ENCODE measurements around the gene ZNF30.
"Not testable (repeated sequence)": the region's sequence is repeated elsewhere in the genome, so short reads cannot be mapped to it uniquely, and the experiment has no call there.

ZNF30 gene

DNA sequence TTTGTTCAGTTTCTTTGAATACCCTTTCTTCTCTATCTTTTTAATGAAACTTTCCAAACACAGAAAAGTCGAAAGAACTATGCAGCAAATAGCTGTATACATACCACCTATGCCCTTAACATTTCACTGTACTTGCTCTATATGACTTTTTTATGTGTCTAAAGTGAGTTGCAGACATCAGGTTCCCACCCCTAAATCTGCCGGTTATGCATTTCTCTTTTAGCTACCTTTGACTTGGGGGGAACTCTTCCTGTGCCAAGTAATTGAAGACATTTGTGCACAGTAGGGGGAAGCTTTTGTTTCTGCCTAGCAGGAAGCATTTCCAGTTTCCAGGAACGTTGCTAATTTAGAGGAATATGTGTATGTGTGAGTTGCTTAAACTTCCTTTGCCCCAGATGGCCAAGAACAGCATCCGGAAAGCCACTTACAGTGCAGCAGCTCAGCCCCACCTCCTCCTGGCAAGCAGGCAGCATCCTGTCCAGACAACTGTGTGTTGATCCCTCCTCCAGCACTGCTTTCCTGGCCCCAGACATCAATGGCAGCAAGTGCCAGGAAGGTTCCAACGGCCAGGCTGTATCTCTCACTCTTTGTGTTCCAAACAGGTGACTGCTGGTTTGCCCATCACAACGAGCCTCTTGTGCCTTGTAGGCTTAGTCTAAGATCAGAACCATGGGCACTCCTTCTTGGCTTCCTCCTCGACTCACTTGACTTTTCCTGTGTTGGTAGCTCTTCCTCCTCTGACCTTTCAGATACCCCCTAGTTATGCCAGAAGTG lies 58.7 kb downstream of the ZNF30 start:
- H3K27ac ChIP-seq = no peak overlapping the region
- DNase-seq = no peak

DNA sequence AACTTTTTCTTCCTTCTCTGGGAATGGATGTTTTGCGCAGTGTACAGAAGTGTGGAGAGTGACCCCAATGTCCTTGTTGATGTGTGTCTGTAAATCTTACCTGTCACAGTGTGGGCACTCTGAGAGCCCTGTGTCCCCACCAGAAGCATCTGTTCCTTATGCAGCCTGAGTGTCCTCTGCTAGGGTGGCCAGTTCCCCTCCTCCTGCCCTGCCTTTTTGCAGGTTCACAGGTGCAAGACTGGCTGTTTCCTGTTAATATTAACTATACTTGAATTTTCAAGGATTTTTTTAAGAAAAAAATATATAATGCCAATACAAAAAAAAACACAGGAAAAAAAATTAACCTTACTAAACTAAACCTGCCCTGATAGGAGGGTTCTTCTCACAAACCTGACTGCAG lies 61.4 kb downstream of the ZNF30 start:
- H3K36me3 ChIP-seq (replicated peaks) = no peaks in the 10 kb centered on the region
- in situ Hi-C loops (cut with HindIII; ENCODE audit: low pct_ligation_motif_present, low sequenced_read_pairs) = no loop called here
- no peak overlapping the region for H3K4me3 ChIP-seq (ENCODE audit: low read depth, low read length)
- DNase-seq = no peak
- H3K27me3 ChIP-seq (replicated peaks) = no peaks in the 10 kb centered on the region
- TF ChIP-seq, protein P1, sequence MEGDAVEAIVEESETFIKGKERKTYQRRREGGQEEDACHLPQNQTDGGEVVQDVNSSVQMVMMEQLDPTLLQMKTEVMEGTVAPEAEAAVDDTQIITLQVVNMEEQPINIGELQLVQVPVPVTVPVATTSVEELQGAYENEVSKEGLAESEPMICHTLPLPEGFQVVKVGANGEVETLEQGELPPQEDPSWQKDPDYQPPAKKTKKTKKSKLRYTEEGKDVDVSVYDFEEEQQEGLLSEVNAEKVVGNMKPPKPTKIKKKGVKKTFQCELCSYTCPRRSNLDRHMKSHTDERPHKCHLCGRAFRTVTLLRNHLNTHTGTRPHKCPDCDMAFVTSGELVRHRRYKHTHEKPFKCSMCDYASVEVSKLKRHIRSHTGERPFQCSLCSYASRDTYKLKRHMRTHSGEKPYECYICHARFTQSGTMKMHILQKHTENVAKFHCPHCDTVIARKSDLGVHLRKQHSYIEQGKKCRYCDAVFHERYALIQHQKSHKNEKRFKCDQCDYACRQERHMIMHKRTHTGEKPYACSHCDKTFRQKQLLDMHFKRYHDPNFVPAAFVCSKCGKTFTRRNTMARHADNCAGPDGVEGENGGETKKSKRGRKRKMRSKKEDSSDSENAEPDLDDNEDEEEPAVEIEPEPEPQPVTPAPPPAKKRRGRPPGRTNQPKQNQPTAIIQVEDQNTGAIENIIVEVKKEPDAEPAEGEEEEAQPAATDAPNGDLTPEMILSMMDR (IDR thresholded peaks at IDR 0.05; ENCODE audit: low read depth, low read length, missing control alignments) = no peak
- no peak overlapping the region for H3K27ac ChIP-seq

More for the DNA sequence above, 58.7 kb downstream of the ZNF30 start:
- no peaks in the 10 kb centered on the region for H3K27me3 ChIP-seq (replicated peaks)
- TF ChIP-seq, protein P1 (IDR thresholded peaks at IDR 0.05; ENCODE audit: low read depth, low read length, missing control alignments) = no peak
- H3K4me3 ChIP-seq (ENCODE audit: low read depth, low read length) = no peak overlapping the region
- in situ Hi-C loops (cut with HindIII; ENCODE audit: low pct_ligation_motif_present, low sequenced_read_pairs) = no loop called here
- H3K36me3 ChIP-seq (replicated peaks) = no peaks in the 10 kb centered on the region

DNA sequence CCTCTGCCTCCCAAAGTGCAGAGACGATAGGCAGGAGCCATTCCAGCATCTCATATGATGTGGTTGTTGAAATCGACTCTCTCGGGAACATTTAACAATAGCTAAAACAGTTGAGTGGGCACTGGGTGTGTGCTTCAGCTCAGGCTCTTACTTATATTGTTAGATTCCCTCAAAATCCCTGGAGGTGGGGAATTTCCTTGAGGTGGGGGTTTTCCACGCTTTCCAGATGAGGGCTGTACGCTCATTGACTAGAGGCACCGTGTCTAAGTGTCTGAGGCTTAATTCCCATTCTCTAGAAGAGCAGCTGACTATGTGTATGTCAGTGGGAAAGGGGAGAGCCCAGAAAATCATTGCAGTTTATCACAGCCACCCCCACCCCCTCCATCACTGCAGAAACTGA lies 62.6 kb downstream of the ZNF30 start:
- DNase-seq = no peak
- in situ Hi-C loops (cut with HindIII; ENCODE audit: low pct_ligation_motif_present, low sequenced_read_pairs) = no loop called here
- no peaks in the 10 kb centered on the region for H3K27me3 ChIP-seq (replicated peaks)
- TF ChIP-seq, protein P1 (IDR thresholded peaks at IDR 0.05; ENCODE audit: low read depth, low read length, missing control alignments) = no peak
- H3K36me3 ChIP-seq (replicated peaks) = no peaks in the 10 kb centered on the region
- no peak overlapping the region for H3K4me3 ChIP-seq (ENCODE audit: low read depth, low read length)
- no peak overlapping the region for H3K27ac ChIP-seq

DNA sequence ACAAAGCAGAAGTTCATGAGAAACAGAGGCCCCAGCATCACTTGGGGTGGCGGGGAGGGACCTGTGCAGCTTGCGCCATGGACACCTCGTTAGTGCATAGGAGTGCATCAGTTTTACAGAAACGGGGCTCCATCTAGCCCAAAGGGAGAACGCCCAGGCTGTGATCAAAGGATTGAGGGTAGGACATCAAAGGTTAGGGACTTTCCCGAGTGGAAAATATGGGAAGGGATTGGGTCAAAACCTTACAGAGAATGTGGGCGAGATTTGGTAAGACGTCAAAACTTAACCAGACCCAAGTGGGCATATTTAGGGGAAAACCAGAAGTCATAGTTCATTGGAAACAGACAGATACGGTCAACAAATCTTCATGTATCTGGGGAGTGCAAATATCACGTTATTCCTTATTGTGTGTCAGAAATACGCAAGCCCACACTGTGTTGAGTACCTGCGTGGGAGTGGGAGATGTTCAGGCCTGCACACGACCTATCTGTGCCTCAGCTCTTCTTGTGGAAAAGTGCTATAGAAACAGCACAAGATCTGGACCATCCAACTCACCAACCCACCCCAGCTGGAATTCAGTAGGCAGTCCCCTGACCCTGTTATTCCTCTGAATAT lies 64.0 kb downstream of the ZNF30 start:
- in situ Hi-C loops (cut with HindIII; ENCODE audit: low pct_ligation_motif_present, low sequenced_read_pairs) = no loop called here
- DNase-seq = no peak
- Histone ChIP-seq H3K27me3 (replicated peaks) (no peaks in the 10 kb centered on the region), H3K36me3 (replicated peaks) (no peaks in the 10 kb centered on the region), H3K4me3 (ENCODE audit: low read depth, low read length) (no peak overlapping the region), H3K27ac (no peak overlapping the region)
- TF ChIP-seq, protein P1 (IDR thresholded peaks at IDR 0.05; ENCODE audit: low read depth, low read length, missing control alignments) = no peak

DNA sequence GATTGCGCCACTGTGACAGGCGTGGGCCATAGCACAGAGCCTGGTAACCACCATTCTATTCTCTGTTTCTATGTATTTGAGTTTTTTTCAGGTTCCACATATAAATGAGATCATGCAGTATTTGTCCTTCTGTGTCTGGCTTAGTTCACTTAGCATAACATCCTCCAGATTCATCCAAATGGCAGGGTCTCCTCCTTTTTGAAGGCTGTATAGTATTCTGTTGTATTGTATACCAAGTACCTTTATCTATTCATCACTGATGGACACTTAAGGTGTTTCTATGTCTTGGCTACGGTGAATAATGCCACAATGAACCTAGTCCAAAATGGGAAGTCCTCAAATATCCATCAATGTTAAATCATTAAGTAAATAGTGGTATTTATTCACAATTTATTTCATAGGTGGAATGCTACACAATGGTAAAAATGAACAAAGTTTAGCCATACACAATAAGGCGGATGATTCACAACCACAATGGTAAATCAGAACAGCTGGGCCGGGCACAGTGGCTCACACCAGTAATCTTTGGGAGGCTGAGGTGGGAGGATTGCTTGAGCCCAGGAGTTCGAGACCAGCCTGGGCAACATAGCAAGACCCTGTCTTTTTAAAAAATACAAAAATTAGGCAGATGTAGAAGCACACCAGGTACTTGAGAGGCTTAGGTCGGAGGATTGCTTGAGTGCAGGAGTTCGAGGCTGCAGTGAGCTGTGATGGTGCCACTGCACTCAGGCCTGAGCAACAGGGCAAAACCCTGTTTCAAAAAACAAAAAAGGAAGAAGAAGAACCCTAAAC lies 65.0 kb downstream of the ZNF30 start:
- Histone ChIP-seq H3K27ac (no peak overlapping the region), H3K4me3 (ENCODE audit: low read depth, low read length) (no peak overlapping the region), H3K36me3 (replicated peaks) (no peaks in the 10 kb centered on the region), H3K27me3 (replicated peaks) (no peaks in the 10 kb centered on the region)
- DNase-seq = no peak
- in situ Hi-C loops (cut with HindIII; ENCODE audit: low pct_ligation_motif_present, low sequenced_read_pairs) = no loop called here
- TF ChIP-seq, protein P1 (IDR thresholded peaks at IDR 0.05; ENCODE audit: low read depth, low read length, missing control alignments) = no peak

DNA sequence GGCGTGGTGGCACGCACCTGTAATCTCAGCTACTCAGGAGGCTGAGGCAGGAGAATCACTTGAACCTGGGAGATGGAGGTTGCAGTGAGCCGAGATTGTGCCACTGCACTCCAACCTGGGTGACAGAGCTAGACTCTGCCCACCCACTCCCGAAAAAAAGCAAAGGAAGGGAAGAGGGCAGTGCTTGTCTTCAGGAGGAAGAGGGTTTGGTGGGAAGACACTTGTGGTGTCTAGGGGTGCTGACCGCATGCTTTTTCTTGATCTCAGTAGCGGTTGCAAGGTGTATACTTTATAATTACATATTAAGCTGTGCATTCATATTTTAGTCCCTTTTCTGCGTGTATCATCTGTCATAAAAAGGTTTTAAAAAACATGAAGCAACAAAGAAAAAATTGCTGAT lies 65.9 kb downstream of the ZNF30 start:
- in situ Hi-C loops (cut with HindIII; ENCODE audit: low pct_ligation_motif_present, low sequenced_read_pairs); H3K27ac ChIP-seq; H3K27me3 ChIP-seq (replicated peaks); DNase-seq; H3K36me3 ChIP-seq (replicated peaks); H3K4me3 ChIP-seq (ENCODE audit: low read depth, low read length): not testable (repeated sequence)

Data from brain microvascular endothelial cell (primary cell).